ENCODE data around the gene SUN5.

DNA sequence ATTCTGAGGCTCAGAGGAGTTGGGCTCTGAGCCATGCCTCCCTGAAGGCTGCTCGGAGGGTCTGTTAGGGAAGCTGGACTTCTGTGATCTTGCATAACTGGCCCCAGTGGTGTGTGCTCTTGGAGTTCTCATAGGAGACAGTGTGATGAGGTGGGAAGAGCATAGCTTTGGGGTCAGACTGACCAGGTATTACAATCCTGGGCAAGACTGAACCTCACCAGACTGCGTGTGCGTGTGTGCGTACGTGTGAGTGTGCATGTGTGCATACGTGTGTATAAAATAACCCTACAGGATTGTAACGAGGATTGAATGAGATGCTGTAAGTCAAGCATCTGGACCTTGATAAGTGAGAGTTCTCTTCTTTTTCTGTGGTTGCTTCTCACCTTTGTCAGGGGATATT, 13.3 kb upstream of the SUN5 start:
- TF ChIP-seq POLR2AphosphoS5 (IDR thresholded peaks at IDR 0.05; ENCODE audit: borderline replicate concordance, low read depth, low read length) (no peak), EZH2 (IDR thresholded peaks at IDR 0.05) (no peak), FOXP2 (optimal IDR thresholded peaks at IDR 0.05; ENCODE audit: control extremely low read depth, extremely low read length, insufficient read depth) (no peak)

Data from SK-N-MC (cell line).